ENCODE measurements around the gene SPTAN1. TPM values are rescaled to one million over a fixed set of nuclear protein-coding genes. Genes with fewer than 3 reads are reported as not detected.

SPTAN1 gene
- total and polyA plus RNA-seq, 4 donors, result 70.0 to 438 (median 237) TPM

DNA sequence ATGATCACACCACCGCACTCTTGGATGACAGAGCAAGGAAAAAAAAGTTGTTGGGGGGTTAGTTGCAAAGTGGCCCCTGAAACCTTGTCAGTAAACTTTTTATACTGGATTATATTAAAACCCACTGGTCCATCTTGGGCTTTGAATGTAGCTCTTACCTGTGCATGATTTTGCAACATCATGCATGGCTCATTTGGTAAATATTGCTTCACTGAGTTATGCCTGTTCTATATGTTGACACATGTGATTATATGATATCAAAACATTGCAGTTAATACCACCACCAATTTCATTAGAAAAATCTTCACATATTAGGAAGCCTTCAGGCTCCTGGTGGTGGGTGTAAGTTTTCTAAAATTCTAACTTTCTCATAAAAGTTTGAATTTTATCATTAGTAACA, 62.3 kb downstream of the SPTAN1 start:
- H3K27me3 ChIP-seq (ENCODE audit: control insufficient read depth in 3 of 3, insufficient read depth in 3 of 3, low read length in 2 of 3), result no peaks in the 10 kb centered on the region
- peaks cover 69 to 75% (median 74%) of the 10 kb centered on the region in 4 donors for H3K36me3 ChIP-seq (ENCODE audit: control insufficient read depth in 4 of 4, insufficient read depth in 4 of 4, low read length in 4 of 4)
- H3K27ac ChIP-seq (ENCODE audit: low read depth in 1 of 2, low read length in 1 of 2), result no peak overlapping the region
- no peak overlapping the region for H3K4me3 ChIP-seq
- no peaks in the 10 kb centered on the region for H3K4me1 ChIP-seq (ENCODE audit: control insufficient read depth in 5 of 5, insufficient read depth in 5 of 5, low read length in 5 of 5)
- 86 to 96% methylated on average over 1 of the region's 1 CpG for WGBS, 2 donors
- DNase-seq (no peak), ATAC-seq (ENCODE audit: insufficient read depth, low FRiP score) (no peak)
- TF ChIP-seq, protein P1, sequence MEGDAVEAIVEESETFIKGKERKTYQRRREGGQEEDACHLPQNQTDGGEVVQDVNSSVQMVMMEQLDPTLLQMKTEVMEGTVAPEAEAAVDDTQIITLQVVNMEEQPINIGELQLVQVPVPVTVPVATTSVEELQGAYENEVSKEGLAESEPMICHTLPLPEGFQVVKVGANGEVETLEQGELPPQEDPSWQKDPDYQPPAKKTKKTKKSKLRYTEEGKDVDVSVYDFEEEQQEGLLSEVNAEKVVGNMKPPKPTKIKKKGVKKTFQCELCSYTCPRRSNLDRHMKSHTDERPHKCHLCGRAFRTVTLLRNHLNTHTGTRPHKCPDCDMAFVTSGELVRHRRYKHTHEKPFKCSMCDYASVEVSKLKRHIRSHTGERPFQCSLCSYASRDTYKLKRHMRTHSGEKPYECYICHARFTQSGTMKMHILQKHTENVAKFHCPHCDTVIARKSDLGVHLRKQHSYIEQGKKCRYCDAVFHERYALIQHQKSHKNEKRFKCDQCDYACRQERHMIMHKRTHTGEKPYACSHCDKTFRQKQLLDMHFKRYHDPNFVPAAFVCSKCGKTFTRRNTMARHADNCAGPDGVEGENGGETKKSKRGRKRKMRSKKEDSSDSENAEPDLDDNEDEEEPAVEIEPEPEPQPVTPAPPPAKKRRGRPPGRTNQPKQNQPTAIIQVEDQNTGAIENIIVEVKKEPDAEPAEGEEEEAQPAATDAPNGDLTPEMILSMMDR (IDR thresholded peaks at IDR 0.05; ENCODE audit: control extremely low read depth, extremely low read depth), result no peak
- no peaks in the 10 kb centered on the region for H3K9me3 ChIP-seq (ENCODE audit: control insufficient read depth in 4 of 4, insufficient read depth in 3 of 4, low read length in 3 of 4)
- no peak overlapping the region for H3K9ac ChIP-seq (ENCODE audit: insufficient read depth in 1 of 2, low read length in 2 of 2)

DNA sequence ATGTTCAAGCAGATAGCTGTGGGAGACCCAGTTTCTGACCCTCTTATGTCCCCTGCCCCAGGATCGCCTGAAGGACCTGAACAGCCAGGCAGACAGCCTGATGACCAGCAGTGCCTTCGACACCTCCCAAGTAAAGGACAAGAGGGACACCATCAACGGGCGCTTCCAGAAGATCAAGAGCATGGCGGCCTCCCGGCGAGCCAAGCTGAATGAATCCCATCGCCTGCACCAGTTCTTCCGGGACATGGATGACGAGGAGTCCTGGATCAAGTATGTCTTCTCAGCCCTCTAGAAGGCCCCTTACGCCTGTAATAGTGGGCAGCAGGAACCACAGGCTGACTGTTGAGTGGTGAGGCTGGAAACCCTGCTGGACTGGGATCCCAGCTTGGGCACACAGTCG, 63.2 kb downstream of the SPTAN1 start:
- H3K36me3 ChIP-seq (ENCODE audit: control insufficient read depth in 4 of 4, insufficient read depth in 4 of 4, low read length in 4 of 4), result peaks cover 65 to 75% (median 72%) of the 10 kb centered on the region in 4 donors
- DNase-seq, result no peak
- WGBS, 2 donors, result 95 to 98% methylated on average over 12 of the region's 12 CpGs
- H3K27me3 ChIP-seq (ENCODE audit: control insufficient read depth in 3 of 3, insufficient read depth in 3 of 3, low read length in 2 of 3), result no peaks in the 10 kb centered on the region
- TF ChIP-seq, protein P1 (IDR thresholded peaks at IDR 0.05; ENCODE audit: control extremely low read depth, extremely low read depth), result no peak
- H3K9ac ChIP-seq (ENCODE audit: insufficient read depth in 1 of 2, low read length in 2 of 2), result no peak overlapping the region
- no peak overlapping the region for H3K4me3 ChIP-seq
- H3K27ac ChIP-seq (ENCODE audit: low read depth in 1 of 2, low read length in 1 of 2), result no peak overlapping the region
- ATAC-seq (ENCODE audit: insufficient read depth, low FRiP score), result no peak
- H3K9me3 ChIP-seq (ENCODE audit: control insufficient read depth in 4 of 4, insufficient read depth in 3 of 4, low read length in 3 of 4), result no peaks in the 10 kb centered on the region
- no peaks in the 10 kb centered on the region for H3K4me1 ChIP-seq (ENCODE audit: control insufficient read depth in 5 of 5, insufficient read depth in 5 of 5, low read length in 5 of 5)

DNA sequence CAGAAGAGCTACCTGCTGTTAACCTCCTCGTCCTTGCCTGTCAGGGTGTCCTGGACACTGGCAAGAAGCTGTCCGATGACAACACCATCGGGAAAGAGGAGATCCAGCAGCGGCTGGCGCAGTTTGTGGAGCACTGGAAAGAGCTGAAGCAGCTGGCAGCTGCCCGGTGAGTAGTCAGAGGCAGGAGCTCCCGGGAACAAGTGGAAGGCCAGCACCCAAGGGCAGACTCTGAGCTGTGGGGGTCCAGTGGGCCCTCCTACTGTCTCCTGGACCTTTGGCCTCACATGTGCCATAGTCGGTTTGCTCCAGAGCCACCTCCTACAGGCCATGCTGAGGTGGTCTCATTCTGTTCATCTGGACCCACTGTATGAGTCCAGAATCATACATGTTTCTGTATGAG, 65.6 kb downstream of the SPTAN1 start:
- ATAC-seq (ENCODE audit: insufficient read depth, low FRiP score), result no peak
- Histone ChIP-seq H3K4me3 (no peak overlapping the region), H3K27ac (ENCODE audit: low read depth in 1 of 2, low read length in 1 of 2) (no peak overlapping the region), H3K36me3 (ENCODE audit: control insufficient read depth in 4 of 4, insufficient read depth in 4 of 4, low read length in 4 of 4) (peaks cover 51 to 74% (median 65%) of the 10 kb centered on the region in 4 donors), H3K27me3 (ENCODE audit: control insufficient read depth in 3 of 3, insufficient read depth in 3 of 3, low read length in 2 of 3) (no peaks in the 10 kb centered on the region), H3K9me3 (ENCODE audit: control insufficient read depth in 4 of 4, insufficient read depth in 3 of 4, low read length in 3 of 4) (no peaks in the 10 kb centered on the region), H3K9ac (ENCODE audit: insufficient read depth in 1 of 2, low read length in 2 of 2) (no peak overlapping the region), H3K4me1 (ENCODE audit: control insufficient read depth in 5 of 5, insufficient read depth in 5 of 5, low read length in 5 of 5) (no peaks in the 10 kb centered on the region)
- DNase-seq, result no peak
- WGBS, 2 donors, result 95% methylated on average over 8 of the region's 8 CpGs
- TF ChIP-seq, protein P1 (IDR thresholded peaks at IDR 0.05; ENCODE audit: control extremely low read depth, extremely low read depth), result no peak

DNA sequence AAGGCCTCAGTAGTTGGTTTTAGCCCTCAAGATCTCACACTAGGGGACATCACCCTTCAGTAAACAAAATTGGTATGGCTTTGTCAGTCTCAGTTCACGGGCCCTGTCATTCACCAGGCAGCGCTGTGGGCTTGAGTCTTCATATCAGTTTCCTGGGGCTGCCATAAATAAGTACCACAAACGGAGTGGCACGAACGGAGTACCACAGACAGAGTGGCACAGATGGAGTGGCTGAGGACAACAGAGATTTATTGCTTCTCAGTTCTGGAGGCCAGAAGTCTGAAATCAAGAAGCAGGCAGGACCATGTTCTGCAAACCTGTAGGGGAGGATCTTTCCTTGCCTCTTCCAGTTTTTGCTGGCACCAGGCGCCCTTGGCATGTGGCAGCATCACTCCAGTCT, 66.7 kb downstream of the SPTAN1 start:
- TF ChIP-seq, protein P1 (IDR thresholded peaks at IDR 0.05; ENCODE audit: control extremely low read depth, extremely low read depth), result no peak
- Histone ChIP-seq H3K4me3 (no peak overlapping the region), H3K9me3 (ENCODE audit: control insufficient read depth in 4 of 4, insufficient read depth in 3 of 4, low read length in 3 of 4) (no peaks in the 10 kb centered on the region), H3K36me3 (ENCODE audit: control insufficient read depth in 4 of 4, insufficient read depth in 4 of 4, low read length in 4 of 4) (peaks cover 45 to 68% (median 56%) of the 10 kb centered on the region in 4 donors), H3K4me1 (ENCODE audit: control insufficient read depth in 5 of 5, insufficient read depth in 5 of 5, low read length in 5 of 5) (no peaks in the 10 kb centered on the region), H3K27me3 (ENCODE audit: control insufficient read depth in 3 of 3, insufficient read depth in 3 of 3, low read length in 2 of 3) (no peaks in the 10 kb centered on the region), H3K27ac (ENCODE audit: low read depth in 1 of 2, low read length in 1 of 2) (no peak overlapping the region), H3K9ac (ENCODE audit: insufficient read depth in 1 of 2, low read length in 2 of 2) (no peak overlapping the region)
- no peak for ATAC-seq (ENCODE audit: insufficient read depth, low FRiP score)
- DNase-seq, result no peak
- 91 to 94% methylated on average over 6 of the region's 6 CpGs for WGBS, 2 donors

Data from lung (tissue), 12 donors.